Measurements from ENCODE around the gene SURF6. TPM values are rescaled to one million over a fixed set of nuclear protein-coding genes. Genes with fewer than 3 reads are reported as not detected.
"Not testable (repeated sequence)": the region's sequence is repeated elsewhere in the genome, so short reads cannot be mapped to it uniquely, and the experiment has no call there.

Gene SURF6
- total RNA-seq, 4 donors from 2014 or later: 14.5 to 28.6 (median 22.0) TPM

DNA sequence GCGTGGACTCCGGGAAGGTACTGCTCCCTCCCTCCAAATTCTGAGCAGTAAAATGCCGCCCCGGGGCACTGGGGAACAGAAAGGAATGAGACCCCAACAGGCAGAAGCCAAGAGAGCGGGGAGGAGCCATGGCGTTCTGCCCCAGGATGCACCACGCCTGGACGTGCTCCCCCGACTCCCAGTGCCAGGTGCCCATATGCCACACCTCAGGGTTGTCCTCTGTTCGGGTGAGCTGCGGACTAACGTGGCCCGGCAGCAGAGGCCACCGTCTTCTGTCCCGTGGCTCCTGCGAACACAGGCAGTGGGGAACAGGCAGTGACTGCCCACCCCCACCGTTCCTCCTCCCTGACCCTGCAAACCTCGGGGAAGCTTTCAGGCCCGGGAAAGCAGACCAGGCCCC lies 4.8 kb downstream of the SURF6 start:
- Histone ChIP-seq H3K4me1 (peaks cover 16 to 47% (median 18%) of the 10 kb centered on the region in 3 donors), H3K36me3 (peaks cover 18 to 51% (median 33%) of the 10 kb centered on the region in 3 donors), H3K27me3 (no peaks in the 10 kb centered on the region), H3K9me3 (no peaks in the 10 kb centered on the region), H3K4me3 (no peak overlapping the region), H3K27ac (no peak overlapping the region)
- TF ChIP-seq, protein P1, sequence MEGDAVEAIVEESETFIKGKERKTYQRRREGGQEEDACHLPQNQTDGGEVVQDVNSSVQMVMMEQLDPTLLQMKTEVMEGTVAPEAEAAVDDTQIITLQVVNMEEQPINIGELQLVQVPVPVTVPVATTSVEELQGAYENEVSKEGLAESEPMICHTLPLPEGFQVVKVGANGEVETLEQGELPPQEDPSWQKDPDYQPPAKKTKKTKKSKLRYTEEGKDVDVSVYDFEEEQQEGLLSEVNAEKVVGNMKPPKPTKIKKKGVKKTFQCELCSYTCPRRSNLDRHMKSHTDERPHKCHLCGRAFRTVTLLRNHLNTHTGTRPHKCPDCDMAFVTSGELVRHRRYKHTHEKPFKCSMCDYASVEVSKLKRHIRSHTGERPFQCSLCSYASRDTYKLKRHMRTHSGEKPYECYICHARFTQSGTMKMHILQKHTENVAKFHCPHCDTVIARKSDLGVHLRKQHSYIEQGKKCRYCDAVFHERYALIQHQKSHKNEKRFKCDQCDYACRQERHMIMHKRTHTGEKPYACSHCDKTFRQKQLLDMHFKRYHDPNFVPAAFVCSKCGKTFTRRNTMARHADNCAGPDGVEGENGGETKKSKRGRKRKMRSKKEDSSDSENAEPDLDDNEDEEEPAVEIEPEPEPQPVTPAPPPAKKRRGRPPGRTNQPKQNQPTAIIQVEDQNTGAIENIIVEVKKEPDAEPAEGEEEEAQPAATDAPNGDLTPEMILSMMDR (IDR thresholded peaks at IDR 0.05): no peak
- TF ChIP-seq POLR2A (IDR thresholded peaks at IDR 0.05): no peak
- intact Hi-C loops (cut with DNase I): no loop called here
- no peak for DNase-seq
- 68 to 77% methylated on average over 10 to 16 of the region's 19 CpGs for WGBS, 2 donors

DNA sequence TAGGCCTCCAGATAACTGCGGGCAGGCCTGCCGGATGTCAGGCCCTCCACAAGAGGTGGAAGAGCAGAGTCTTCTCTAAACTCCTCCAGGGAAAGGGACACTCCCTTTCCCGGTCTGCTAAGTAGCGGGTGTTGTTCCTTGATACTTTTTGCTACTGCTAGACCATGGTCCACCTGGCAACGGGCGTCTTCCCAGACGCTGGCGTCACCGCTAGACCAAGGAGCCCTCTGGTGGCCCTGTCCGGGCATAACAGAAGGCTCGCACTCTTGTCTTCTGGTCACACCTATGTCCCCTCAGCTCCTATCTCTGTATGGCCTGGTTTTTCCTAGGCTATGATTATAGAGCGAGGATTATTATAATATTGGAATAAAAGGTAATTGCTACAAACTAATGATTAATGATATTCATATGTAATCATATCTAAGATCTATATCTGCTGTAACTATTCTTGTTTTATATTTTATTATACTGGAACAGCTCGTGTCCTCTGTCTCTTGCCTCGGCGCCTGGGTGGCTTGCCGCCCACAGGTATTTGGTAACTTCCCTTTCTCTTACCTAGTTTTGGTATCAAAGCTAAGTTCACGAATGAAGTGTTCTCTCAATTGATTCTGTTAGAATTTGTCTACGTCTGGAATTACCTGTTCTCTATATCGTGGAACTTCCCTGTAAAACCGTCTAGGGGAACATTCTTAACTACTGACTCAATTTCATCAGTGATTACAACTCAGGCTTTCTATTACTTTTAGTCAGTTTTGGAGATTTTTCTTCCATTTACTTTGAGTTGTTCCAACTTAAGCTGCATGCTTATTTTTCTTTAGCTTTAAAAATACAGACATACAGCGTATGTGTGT lies 6.5 kb downstream of the SURF6 start:
- H3K4me1 ChIP-seq: peaks cover 9 to 35% (median 9%) of the 10 kb centered on the region in 3 donors
- DNase-seq; intact Hi-C loops (cut with DNase I); H3K27me3 ChIP-seq; H3K27ac ChIP-seq; H3K4me3 ChIP-seq; H3K9me3 ChIP-seq: not testable (repeated sequence)
- peaks cover 18 to 50% (median 33%) of the 10 kb centered on the region in 3 donors for H3K36me3 ChIP-seq
- 47 to 49% methylated on average over 21 of the region's 21 CpGs for WGBS, 2 donors
- TF ChIP-seq, protein P1 (IDR thresholded peaks at IDR 0.05): peak; percentile 28 to 83 (median 74)

DNA sequence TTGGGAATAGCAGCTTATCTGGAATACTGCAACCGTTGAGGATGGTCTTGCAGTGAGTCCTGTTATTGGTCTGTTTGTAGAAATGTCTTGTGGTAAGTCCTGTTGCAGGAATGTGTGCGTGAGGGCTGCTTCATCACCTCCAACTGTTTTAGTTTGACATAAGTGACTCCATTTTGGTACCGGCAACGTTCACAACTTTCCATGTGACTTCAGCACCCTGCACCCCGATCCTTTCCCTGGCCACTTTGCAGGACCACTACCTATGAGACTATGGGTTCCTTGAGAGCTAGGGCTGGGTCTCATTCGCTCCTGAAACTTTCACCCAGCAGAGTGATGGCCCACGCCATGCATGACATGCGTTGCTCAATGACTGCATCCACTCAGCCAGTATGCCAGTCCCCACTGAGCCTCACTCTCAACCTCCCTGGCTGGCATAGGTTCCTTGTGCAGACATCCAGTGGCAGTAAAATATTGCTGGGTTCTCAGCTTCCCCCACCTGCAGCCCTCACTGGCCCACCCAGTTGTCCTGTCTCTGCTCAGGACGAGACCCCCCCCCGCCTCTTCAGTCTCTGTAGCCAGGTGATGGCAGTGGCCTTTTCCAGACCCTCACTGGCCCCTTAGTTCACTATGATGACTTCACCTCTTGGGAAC lies 8.0 kb downstream of the SURF6 start:
- no peaks in the 10 kb centered on the region for H3K27me3 ChIP-seq
- no peaks in the 10 kb centered on the region for H3K9me3 ChIP-seq
- peaks cover 0 to 19% (median 0%) of the 10 kb centered on the region in 3 donors for H3K4me1 ChIP-seq
- no peak overlapping the region for H3K4me3 ChIP-seq
- 86 to 92% methylated on average over 9 of the region's 10 CpGs for WGBS, 2 donors
- peaks cover 18 to 34% (median 21%) of the 10 kb centered on the region in 3 donors for H3K36me3 ChIP-seq
- intact Hi-C loops (cut with DNase I): no loop called here
- TF ChIP-seq, protein P1 (IDR thresholded peaks at IDR 0.05): no peak
- no peak for TF ChIP-seq POLR2A (IDR thresholded peaks at IDR 0.05)
- no peak for DNase-seq
- H3K27ac ChIP-seq: no peak overlapping the region

DNA sequence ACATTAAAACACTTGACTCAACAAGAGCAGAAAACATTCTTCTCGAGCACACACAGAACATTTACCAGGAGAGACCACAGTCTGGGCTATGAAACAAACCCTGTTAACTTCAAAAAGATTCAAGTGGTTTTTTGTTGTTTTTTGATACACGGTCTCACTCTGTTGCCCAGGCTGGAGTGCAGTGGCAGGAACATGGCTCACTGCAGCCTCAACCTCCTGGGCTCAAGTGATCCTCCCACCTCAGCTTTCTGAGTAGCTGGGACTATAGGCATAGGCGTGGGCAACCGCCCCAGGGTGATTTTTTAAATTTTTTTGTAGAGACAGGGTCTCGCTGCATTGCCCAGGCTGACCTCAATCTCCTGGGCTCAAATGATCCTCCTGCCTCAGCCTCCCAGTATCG lies 9.0 kb downstream of the SURF6 start:
- intact Hi-C loops (cut with DNase I); H3K27ac ChIP-seq; H3K9me3 ChIP-seq; DNase-seq; H3K27me3 ChIP-seq; H3K4me3 ChIP-seq: not testable (repeated sequence)
- Histone ChIP-seq H3K36me3 (peaks cover 12 to 25% (median 12%) of the 10 kb centered on the region in 3 donors), H3K4me1 (peaks cover 0 to 13% (median 0%) of the 10 kb centered on the region in 3 donors)
- WGBS, 2 donors: 90 to 92% methylated on average over 4 to 6 of the region's 6 CpGs

- Histone ChIP-seq H3K36me3 (no peaks in the 10 kb centered on the region), H3K27me3 (no peaks in the 10 kb centered on the region), H3K4me3 (no peak overlapping the region), H3K4me1 (peaks cover 0 to 4% (median 0%) of the 10 kb centered on the region in 3 donors), H3K27ac (no peak overlapping the region), H3K9me3 (no peaks in the 10 kb centered on the region)
- TF ChIP-seq, protein P1 (IDR thresholded peaks at IDR 0.05): no peak
- TF ChIP-seq POLR2A (IDR thresholded peaks at IDR 0.05): no peak
- intact Hi-C loops (cut with DNase I): loop anchor here (5.0 kb wide), 1 partner anchor 137 kb away; no protein-coding TSS in a partner anchor
- no peak for DNase-seq
- WGBS, 2 donors: 78 to 82% methylated on average over 13 of the region's 13 CpGs
Observed at GRCh38 chr9:133323991-133324703, 11.8 kb downstream of the SURF6 start.

All from esophagus squamous epithelium (tissue), 5 donors.